NB4 (cell line): ENCODE results near the gene SPEM3.

Source experiments
- CTCF ChIP-seq: IDR thresholded peaks from one replicate; pipeline ENCODE4 v1.5.1; 2012; ENCODE audit warnings: low read depth, low read length
- POLR2A ChIP-seq: IDR thresholded peaks from 2 replicates; pipeline ENCODE4 v1.6.1; 2011; ENCODE audit warnings: mild to moderate bottlenecking; ENCODE audit not compliant: insufficient read length; ENCODE audit errors: extremely low read depth

GRCh38 chr17:7462474-7463371, 34.1 kb downstream of the SPEM3 start:
- no peak for TF ChIP-seq CTCF
- TF ChIP-seq POLR2A = no peak
